ENCODE results near the gene CDC25B.

- no peak for TF ChIP-seq TAF1 (IDR thresholded peaks at IDR 0.05; ENCODE audit: borderline replicate concordance, low read depth, low read length)
- no peak for TF ChIP-seq POLR2AphosphoS5 (IDR thresholded peaks at IDR 0.05; ENCODE audit: low read depth, low read length)
- TF ChIP-seq POLR2A (IDR thresholded peaks at IDR 0.05; ENCODE audit: low read depth, low read length), result no peak
Observed at GRCh38 chr20:3758566-3758965, 37.5 kb upstream of the CDC25B start.
